HG03025 (cell line): Measurements from ENCODE around the gene CSH1.
"Not testable (repeated sequence)": the region's sequence is repeated elsewhere in the genome, so short reads cannot be mapped to it uniquely, and the experiment has no call there.

Source experiments
- ATAC-seq: cut with Tn5 transposase; IDR thresholded peaks from one replicate; pipeline ENCODE4 v1.9.1; 2021; ENCODE audit warnings: mild to moderate bottlenecking, moderate library complexity; ENCODE audit not compliant: unreplicated experiment, low FRiP score

CSH1 gene

GRCh38 chr17:63896524-63897354 is at the start of gene CSH1:
Gene CSH1 (minus strand): TSS chr17:63896574. CDS start chr17:63896511, 63 bp downstream.
- ATAC-seq: not testable (repeated sequence)

DNA sequence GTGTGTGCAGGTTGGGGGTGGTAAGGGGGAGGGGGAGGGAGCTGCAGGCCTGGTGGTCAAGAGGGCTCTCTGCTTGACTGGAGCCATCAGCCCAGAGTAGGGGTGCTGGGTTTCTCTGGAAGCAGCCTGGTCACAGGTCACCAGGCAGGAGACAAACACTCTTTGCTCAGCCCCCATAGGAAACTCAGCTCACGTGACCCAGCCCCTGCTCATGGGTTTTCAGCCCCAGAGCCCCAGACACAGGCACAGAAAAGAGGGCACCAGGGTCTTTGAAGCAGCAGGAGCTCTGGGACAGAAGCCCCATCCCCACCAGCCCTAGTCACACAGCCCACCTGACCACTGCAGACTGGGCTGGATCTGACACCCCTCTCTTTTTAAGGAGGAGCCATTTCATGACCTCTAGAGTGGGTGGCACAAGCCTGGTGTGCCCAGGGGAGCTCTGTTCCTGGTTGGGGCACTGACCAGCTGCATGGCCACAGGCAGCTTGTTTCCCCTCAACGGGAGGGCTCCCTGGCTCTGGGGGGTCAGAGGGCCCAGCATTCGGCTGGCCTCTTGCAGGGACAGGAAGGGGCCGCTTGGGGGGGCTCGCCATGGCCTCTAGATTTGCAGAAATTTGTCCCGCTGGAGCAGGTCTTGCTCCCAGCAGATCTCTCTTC is 49.5 kb upstream of the CSH1 start:
- ATAC-seq: no peak

GRCh38 chr17:63944736-63945499 is 48.5 kb upstream of the CSH1 start:
- ATAC-seq: no peak

DNA sequence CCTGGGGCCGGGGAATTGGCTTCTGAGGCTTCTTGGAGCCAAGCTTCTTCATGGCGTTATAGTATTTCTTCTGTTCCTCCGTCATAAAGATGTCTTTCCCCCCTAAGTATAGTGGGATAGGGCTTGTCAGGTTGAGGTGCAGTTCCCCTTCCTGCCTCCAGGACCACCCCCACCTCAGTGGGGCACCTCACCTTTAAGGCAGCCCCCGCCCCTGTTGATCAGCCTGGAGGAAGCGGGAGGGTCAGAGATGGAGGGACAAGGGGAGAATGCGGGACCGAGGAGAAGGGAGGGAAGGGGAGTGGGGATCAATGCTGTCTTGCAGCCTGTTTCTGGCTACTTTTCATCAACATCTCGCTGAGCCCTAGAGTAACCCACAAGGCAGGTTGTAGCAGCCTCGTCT is 47.4 kb upstream of the CSH1 start:
- ATAC-seq: no peak

- ATAC-seq: no peak
Measured at GRCh38 chr17:63942309-63942985, 46.1 kb upstream of the CSH1 start.

DNA sequence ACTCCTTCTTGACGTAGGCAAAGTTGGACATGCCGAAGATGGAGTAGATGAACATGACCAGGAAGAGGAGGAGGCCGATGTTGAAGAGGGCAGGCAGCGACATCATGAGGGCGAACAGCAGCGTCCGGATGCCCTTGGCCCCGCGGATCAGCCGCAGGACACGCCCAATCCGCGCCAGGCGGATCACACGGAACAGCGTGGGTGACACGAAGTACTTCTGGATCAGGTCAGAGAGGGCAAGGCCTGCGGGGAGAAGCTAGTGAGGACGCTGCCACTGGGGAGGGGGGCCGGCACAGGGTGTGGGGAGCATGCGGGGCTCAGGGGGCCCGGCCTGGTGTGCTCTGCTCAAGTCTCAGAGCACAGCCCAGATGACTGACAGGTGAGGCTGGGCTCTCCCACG is 45.4 kb upstream of the CSH1 start:
- no peak for ATAC-seq

DNA sequence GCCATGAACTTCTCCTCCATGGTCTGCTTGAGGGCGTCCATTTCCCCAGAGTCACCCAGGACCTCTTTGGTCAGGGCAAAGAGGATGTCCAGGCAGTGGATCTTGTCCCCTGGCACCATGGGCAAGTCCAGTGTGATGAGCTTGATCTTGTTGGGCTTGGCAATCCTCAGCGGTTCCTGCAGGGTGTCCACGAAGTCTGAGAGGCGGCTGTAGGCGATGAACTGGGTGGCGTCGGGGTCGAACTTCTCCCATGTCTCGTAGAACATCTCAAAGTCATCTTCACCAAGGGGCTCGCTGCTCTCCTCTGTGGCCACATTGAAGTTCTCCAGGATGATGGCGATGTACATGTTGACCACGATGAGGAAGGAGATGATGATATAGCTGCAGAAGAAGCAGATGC is 44.8 kb upstream of the CSH1 start:
- no peak for ATAC-seq

DNA sequence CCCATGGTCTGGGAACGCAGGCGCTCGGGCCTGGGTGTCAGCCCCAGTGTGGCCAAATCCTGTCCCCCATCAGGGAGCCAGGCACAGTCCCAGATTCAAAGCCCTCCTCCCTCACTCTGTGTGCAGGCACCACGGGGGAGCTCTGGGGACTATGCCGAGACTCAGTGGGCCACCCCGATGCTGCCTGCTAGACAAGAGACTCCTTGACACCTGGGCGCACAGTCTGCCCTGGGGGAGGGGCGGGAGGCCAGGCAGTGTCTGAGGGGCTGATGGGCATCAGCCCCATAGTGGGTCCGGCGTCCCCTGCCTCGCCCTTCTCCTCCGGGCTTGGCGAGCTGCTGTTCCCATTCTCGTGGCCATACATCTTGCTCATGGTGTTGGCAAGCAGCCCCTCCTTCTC is 44.2 kb upstream of the CSH1 start:
- ATAC-seq: no peak

DNA sequence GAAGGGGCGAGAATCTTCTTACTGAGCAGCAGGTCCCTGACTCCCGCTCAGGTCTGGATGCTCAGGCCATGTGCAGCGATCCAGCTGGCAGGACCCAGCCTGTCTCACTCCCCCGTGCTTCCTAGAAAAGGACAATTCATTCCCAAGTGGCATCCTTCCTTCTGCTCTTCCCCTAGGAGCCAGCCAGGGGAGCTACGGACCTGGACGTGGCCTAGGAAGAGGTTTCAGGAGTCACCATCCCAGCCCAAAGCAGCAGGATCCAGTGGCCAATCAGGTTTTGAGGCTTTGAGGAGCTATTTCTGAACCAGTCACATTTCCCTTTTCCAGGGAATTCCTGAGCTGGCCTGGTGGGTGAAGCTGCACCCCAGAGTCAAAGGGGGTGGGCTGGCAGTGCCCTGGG is 43.5 kb upstream of the CSH1 start:
- no peak for ATAC-seq

DNA sequence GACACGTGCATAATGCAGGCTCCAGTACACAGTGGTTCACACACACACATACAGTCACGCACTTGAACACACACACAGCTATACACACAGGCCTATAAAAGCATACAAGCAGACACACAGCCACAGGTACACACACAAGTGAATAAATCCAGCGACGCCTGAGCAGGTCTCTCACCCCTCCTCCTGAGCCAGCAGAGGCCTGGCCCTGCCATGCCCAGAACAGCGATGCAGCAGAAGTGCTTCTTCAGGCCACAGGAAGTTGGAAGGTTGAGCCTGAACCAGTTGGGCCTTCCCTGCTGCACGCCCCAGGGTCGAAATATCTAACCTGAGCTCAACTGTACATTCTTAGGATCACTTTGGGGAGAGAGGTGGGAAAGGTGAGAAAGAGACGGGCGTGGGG is 43.0 kb upstream of the CSH1 start:
- ATAC-seq: no peak

DNA sequence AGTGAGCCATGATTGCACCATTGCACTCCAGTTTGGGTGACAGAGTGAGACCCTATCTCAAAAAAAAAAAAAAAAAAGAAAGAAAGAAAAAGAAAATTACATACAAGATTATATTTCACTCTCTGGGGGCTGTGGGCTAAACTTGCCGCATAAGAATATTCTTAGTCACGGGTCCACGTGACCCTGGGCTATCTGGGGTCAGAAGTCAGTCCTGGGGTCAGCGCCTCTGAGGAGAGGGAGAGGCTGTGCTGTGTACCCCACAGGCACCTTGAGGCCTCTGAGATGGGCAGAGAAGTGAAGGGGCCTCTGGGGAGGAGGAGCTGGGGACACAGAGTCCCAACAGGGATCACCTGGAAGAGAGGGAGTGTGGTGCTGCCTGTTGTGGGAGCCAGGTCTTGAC is 41.5 kb upstream of the CSH1 start:
- no peak for ATAC-seq

DNA sequence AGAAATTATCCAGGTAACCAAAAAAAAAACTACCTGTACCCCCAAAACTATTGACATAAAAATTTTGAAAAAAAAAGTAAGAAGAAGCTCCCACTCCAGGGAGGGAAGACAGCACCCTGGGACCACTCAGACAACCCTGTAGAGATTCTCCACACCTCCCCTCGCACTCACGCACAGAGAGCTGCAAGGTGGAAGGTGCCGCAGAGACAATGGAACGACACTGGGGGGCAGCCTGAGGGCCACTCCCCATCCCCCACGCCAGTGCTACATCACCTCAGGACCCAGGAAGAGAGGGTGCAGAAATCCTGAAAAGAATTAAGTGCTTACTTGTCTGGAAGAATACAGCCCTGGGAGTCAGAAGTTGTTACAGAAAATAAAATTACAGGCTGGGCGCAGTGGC is 40.9 kb upstream of the CSH1 start:
- no peak for ATAC-seq

- no peak for ATAC-seq
Measured at GRCh38 chr17:63934183-63935112, 38.1 kb upstream of the CSH1 start.

GRCh38 chr17:63933598-63933997 is 37.2 kb upstream of the CSH1 start:
- no peak for ATAC-seq

DNA sequence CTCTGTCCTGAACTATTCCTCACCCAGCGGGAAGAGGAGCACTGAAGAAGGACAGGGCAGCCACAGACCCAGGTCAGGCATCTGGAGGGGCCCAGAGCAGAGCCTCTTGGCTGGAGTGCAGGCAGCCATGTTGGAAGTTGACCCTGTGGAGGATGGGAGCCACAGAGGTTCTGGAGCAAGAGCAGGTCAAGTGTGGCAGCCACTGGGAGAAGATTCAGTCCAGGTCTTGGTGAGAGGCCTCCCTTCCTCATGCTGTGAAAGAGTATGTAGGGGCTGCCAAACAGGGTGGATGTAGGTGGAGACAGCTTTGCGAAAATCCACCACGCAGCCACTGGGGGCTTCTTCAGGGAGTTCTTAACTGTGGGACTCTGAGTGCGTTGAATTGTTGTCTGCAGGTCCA is 36.3 kb upstream of the CSH1 start:
- peak; percentile 17 for ATAC-seq

DNA sequence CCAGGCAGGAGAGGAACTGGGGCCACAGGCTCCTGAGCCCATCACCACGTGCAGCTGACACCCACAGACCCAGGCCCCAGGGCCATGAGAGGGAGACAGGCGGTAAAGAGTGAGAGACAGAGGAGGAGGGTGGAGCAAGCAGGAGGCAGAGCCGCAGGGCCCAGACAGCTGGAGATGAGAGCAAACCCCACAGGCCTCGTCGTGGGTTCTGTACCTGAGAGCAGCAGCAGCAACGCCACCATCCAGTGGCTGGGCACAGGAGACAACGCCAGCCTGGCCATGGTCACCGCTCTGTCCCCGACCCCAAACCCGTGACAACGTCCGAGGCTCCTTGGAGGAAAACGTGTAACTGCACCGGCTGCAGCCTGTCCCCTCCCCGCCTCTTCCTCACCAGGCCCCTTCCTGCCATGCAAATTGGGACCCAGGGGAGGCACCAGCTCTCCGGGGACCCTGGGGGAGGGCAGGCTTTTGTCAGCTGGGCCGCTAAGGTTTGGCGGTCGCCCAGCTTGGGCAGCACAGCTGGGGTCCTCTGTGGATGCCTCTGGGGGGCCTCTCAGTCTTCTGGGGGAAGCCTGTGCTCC is 35.7 kb upstream of the CSH1 start, which contains the start of gene CD79B:
CD79B (minus strand) TSS at position 351 of the 581 bp plus-strand sequence; CDS start at position 281, 70 bp downstream.
- peak; percentile 67 for ATAC-seq

DNA sequence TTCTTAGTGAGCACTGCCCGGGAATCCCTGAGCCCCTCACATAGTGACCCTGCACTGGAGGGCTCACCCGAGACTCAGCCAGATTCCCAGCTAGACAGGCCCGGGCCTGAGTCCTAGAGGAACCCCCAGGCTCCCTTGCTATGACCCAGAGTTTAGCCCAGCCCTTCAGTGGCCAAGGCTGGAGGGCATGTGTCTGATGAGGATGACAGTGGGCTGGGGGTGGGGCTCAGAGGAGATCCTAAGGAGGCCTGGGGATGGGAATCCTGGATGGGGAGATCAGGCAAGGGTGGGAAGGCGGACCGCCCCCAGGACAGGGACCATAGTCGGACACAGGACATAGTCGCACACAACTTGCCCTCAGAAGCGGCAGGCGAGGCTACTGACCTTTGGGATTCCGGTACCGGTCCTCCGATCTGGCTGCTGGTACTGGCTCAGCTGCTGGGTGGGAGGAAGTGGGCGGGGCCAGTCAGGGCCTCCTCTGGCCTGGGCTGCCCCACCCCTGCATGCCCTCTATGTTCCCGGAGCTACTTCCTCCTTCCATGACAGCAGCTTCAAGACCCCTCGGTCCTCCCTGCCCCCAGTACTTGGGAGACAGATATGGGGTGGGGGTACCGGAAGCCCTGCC is 34.7 kb upstream of the CSH1 start:
- no peak for ATAC-seq

GRCh38 chr17:63929860-63930766 is 33.7 kb upstream of the CSH1 start:
- ATAC-seq: no peak
